Thyroid gland (tissue), 4 donors: ENCODE data around the gene SMPD1. TPM values are rescaled to one million over a fixed set of nuclear protein-coding genes. Genes with fewer than 3 reads are reported as not detected.
"Not testable (repeated sequence)": the region's sequence is repeated elsewhere in the genome, so short reads cannot be mapped to it uniquely, and the experiment has no call there.

Source experiments
- DNase-seq, 2 donors: peaks; one replicate each; pipeline ENCODE4 v3.0.0-alpha.2; 2019
- H3K27ac ChIP-seq, 3 donors: fragments of 200-600 bp; sonication (generic); 1 replicate in 2 of 3; 2 replicates in 1 of 3; pipeline ENCODE4 v1.5.1; 2016 to 2019; ENCODE audit warnings: mild to moderate bottlenecking in 1 of 3, moderate library complexity in 1 of 3
- H3K27me3 ChIP-seq: fragments of 200-600 bp; sonication (generic); one replicate; pipeline ENCODE4 v1.5.1; 2019
- H3K36me3 ChIP-seq, 2 donors: fragments of 200-600 bp; sonication (generic); one replicate each; pipeline ENCODE4 v1.5.1; 2016 to 2019
- H3K4me1 ChIP-seq, 2 donors: fragments of 200-600 bp; sonication (generic); one replicate each; pipeline ENCODE4 v1.5.1; 2017 to 2019
- H3K4me3 ChIP-seq, 3 donors: fragments of 200-600 bp; sonication (generic); replicated peaks in 1 of 3; 1 replicate in 2 of 3; 2 replicates in 1 of 3; pipeline ENCODE4 v1.5.1; 2016; ENCODE audit warnings: mild to moderate bottlenecking in 1 of 3
- H3K9me3 ChIP-seq: fragments of 200-600 bp; sonication (generic); one replicate; pipeline ENCODE4 v1.5.1; 2017
- POLR2A ChIP-seq, 2 donors: fragments of 450-650 bp; IDR thresholded peaks; one replicate each; pipeline ENCODE4 v1.6.1; 2017; ENCODE audit warnings: antibody characterized with exemption in 2 of 2, mild to moderate bottlenecking in 2 of 2, moderate library complexity in 1 of 2
- WGBS, 2 donors: methylation state at CpG; one replicate each; pipeline ENCODE4 v1.1.5; 2017; 5-methylcytosine and 5-hydroxymethylcytosine counted together
- intact Hi-C: fragments of 100-400 bp; cut with DNase I; formaldehyde crosslinking; loops from one replicate; pipeline ENCODE4 v1.15.1; 2023
- total RNA-seq, 4 donors: library from RNA; depleted of rRNA; stranded (reverse); fragments of >200 nt; gene quantifications; one replicate each; pipeline ENCODE4 v1.2.3, GENCODE V29; 2016
- TF ChIP-seq, protein P1 (sequence below), 6 experiments: fragments of 200-600 bp in 3 of 6; fragments of 450-650 bp in 3 of 6; sonication (generic) in 3 of 6; IDR thresholded peaks; one replicate each; pipeline ENCODE4 v1.5.1; 2016 to 2019; ENCODE audit warnings: antibody characterized with exemption in 6 of 6, mild to moderate bottlenecking in 2 of 6, inconsistent platforms in 1 of 6, moderate library complexity in 1 of 6

The SMPD1 gene
- total RNA-seq, 4 donors from 2014 or later, result 39.6 to 82.4 (median 57.6) TPM

DNA sequence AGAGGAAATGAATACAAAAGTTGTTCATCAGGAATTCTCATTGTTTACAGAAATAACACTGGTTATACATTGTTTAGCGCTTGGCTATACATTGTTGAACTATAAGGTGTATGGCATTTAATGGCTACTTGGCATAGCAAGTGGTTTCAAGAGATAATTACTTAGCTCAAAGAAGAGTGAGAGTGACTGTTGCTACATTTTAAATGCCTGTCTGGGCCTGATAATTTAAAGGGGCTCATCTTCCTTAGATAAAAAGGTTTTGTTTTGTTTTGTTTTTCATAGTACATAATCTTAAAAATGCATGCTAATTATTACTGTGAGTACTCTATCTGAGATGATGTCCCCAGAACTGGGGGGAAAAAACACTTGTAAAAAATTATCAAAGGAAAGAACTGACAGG is 1.5 kb upstream of the SMPD1 start:
- no peak for TF ChIP-seq POLR2A (IDR thresholded peaks at IDR 0.05)
- TF ChIP-seq, protein P1, sequence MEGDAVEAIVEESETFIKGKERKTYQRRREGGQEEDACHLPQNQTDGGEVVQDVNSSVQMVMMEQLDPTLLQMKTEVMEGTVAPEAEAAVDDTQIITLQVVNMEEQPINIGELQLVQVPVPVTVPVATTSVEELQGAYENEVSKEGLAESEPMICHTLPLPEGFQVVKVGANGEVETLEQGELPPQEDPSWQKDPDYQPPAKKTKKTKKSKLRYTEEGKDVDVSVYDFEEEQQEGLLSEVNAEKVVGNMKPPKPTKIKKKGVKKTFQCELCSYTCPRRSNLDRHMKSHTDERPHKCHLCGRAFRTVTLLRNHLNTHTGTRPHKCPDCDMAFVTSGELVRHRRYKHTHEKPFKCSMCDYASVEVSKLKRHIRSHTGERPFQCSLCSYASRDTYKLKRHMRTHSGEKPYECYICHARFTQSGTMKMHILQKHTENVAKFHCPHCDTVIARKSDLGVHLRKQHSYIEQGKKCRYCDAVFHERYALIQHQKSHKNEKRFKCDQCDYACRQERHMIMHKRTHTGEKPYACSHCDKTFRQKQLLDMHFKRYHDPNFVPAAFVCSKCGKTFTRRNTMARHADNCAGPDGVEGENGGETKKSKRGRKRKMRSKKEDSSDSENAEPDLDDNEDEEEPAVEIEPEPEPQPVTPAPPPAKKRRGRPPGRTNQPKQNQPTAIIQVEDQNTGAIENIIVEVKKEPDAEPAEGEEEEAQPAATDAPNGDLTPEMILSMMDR (IDR thresholded peaks at IDR 0.05), result no peak
- no peaks in the 10 kb centered on the region for H3K36me3 ChIP-seq
- WGBS, 2 donors, result 95 to 96% methylated on average over 1 of the region's 1 CpG
- no peak overlapping the region for H3K4me3 ChIP-seq
- H3K27me3 ChIP-seq, result no peaks in the 10 kb centered on the region
- H3K27ac ChIP-seq, result no peak overlapping the region
- H3K4me1 ChIP-seq, result peaks cover 8 to 12% of the 10 kb centered on the region in 2 donors
- intact Hi-C loops, result no loop called here
- H3K9me3 ChIP-seq, result no peaks in the 10 kb centered on the region
- no peak for DNase-seq

DNA sequence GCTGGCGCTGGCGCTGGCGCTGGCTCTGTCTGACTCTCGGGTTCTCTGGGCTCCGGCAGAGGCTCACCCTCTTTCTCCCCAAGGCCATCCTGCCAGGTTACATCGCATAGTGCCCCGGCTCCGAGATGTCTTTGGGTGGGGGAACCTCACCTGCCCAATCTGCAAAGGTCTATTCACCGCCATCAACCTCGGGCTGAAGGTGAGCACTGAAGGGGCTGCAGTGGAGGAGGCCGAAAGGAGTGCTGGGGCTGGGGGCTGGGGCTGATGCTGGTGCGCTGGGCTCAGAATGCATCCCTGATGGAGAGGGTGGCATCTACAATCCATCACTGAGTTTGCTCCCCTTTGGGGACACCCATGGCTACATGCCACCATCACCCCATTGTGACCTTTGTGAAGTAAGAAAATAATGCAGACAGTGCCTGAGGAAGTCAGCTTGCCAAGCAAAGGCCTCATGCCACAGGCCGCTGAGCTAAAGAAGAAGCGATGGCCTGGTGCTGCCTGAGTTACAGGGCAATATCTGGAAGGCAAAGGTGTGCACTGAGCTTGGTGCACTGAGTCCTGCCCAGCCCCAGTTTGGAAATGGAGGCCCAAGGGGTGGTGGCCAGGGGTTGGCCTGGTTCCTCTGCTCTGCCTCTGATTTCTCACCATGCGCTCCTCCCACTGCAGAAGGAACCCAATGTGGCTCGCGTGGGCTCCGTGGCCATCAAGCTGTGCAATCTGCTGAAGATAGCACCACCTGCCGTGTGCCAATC is 620 bp downstream of the SMPD1 start:
- Histone ChIP-seq H3K4me3 (peak overlapping the region; percentile 37 to 75 (median 67)), H3K36me3 (no peaks in the 10 kb centered on the region), H3K27ac (peak overlapping the region; percentile 76 to 89 (median 88)), H3K27me3 (no peaks in the 10 kb centered on the region), H3K4me1 (peaks cover 8 to 12% of the 10 kb centered on the region in 2 donors), H3K9me3 (no peaks in the 10 kb centered on the region)
- TF ChIP-seq, protein P1 (IDR thresholded peaks at IDR 0.05), result no peak
- TF ChIP-seq POLR2A (IDR thresholded peaks at IDR 0.05), result no peak
- 41 to 88% methylated on average over 6 to 14 of the region's 19 CpGs for WGBS, 2 donors
- intact Hi-C loops, result loop anchor here (10.0 kb wide), 1 partner anchor 104 kb away; the partner anchor contains the start of gene DNHD1
- peak in 1 of 2 donors; percentile 20 for DNase-seq

DNA sequence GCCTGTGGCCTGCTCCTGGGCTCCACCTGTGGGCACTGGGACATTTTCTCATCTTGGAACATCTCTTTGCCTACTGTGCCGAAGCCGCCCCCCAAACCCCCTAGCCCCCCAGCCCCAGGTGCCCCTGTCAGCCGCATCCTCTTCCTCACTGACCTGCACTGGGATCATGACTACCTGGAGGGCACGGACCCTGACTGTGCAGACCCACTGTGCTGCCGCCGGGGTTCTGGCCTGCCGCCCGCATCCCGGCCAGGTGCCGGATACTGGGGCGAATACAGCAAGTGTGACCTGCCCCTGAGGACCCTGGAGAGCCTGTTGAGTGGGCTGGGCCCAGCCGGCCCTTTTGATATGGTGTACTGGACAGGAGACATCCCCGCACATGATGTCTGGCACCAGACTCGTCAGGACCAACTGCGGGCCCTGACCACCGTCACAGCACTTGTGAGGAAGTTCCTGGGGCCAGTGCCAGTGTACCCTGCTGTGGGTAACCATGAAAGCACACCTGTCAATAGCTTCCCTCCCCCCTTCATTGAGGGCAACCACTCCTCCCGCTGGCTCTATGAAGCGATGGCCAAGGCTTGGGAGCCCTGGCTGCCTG is 1.4 kb downstream of the SMPD1 start:
- WGBS, 2 donors, result 89 to 99% methylated on average over 11 to 15 of the region's 18 CpGs
- no peak for DNase-seq
- H3K27me3 ChIP-seq, result no peaks in the 10 kb centered on the region
- intact Hi-C loops, result loop anchor here (10.0 kb wide), 1 partner anchor 103 kb away; the partner anchor contains the start of gene DNHD1
- peak overlapping the region in 1 of 3 donors; percentile 75 for H3K4me3 ChIP-seq
- peaks cover 8 to 12% of the 10 kb centered on the region in 2 donors for H3K4me1 ChIP-seq
- no peak for TF ChIP-seq POLR2A (IDR thresholded peaks at IDR 0.05)
- TF ChIP-seq, protein P1 (IDR thresholded peaks at IDR 0.05), result no peak
- no peaks in the 10 kb centered on the region for H3K36me3 ChIP-seq
- H3K9me3 ChIP-seq, result no peaks in the 10 kb centered on the region
- H3K27ac ChIP-seq, result no peak overlapping the region

DNA sequence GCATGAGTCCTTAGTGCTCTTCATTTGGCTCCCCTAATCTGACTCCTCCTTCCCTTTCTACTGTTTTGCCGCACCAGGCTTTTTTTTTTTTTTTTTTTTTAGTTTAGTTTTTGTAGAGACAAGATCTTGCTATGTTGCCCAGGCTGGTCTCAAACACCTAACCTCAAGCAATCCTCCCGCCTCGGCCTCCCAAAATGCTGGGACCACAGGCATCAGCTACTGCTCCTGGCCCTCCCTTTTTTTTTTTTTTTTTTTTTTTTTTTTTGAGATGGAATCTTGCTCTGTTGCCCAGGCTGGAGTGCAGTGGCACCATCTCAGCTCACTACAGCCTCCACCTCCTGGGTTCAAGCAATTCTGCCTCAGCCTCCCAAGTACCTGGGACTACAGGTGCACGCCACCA is 2.0 kb downstream of the SMPD1 start:
- not testable (repeated sequence) for H3K27ac ChIP-seq

DNA sequence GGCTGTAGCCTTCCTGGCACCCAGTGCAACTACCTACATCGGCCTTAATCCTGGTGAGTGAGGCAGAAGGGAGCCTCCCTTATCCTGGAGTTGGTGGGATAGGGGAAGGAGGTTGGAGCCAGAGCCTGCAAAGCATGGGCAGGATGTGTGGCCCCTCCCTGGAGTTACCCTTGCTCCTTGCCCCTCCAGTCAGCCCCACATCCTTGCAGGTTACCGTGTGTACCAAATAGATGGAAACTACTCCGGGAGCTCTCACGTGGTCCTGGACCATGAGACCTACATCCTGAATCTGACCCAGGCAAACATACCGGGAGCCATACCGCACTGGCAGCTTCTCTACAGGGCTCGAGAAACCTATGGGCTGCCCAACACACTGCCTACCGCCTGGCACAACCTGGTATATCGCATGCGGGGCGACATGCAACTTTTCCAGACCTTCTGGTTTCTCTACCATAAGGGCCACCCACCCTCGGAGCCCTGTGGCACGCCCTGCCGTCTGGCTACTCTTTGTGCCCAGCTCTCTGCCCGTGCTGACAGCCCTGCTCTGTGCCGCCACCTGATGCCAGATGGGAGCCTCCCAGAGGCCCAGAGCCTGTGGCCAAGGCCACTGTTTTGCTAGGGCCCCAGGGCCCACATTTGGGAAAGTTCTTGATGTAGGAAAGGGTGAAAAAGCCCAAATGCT is 3.9 kb downstream of the SMPD1 start:
- H3K27me3 ChIP-seq, result no peaks in the 10 kb centered on the region

More for the DNA sequence above, 2.0 kb downstream of the SMPD1 start:
- 96 to 97% methylated on average over 4 of the region's 4 CpGs for whole genome bisulfite sequencing, 2 donors
- DNase-seq, H3K4me3 ChIP-seq, H3K9me3 ChIP-seq, H3K36me3 ChIP-seq, H3K27me3 ChIP-seq: not testable (repeated sequence)
- intact Hi-C loops, result loop anchor here (10.0 kb wide), 1 partner anchor 103 kb away; the partner anchor contains the start of gene DNHD1
- peaks cover 8 to 12% of the 10 kb centered on the region in 2 donors for H3K4me1 ChIP-seq

More for the DNA sequence above, 3.9 kb downstream of the SMPD1 start:
- H3K4me1 ChIP-seq, result peaks cover 8 to 12% of the 10 kb centered on the region in 2 donors
- intact Hi-C loops, result loop anchor here (10.0 kb wide), 1 partner anchor 101 kb away; the partner anchor contains the start of gene DNHD1
- H3K27ac ChIP-seq, result no peak overlapping the region
- DNase-seq, result no peak
- no peak for TF ChIP-seq POLR2A (IDR thresholded peaks at IDR 0.05)
- TF ChIP-seq, protein P1 (IDR thresholded peaks at IDR 0.05), result no peak
- no peak overlapping the region for H3K4me3 ChIP-seq
- WGBS, 2 donors, result 93 to 95% methylated on average over 11 to 14 of the region's 16 CpGs
- H3K36me3 ChIP-seq, result peaks cover 0 to 3% of the 10 kb centered on the region in 2 donors
- H3K9me3 ChIP-seq, result no peaks in the 10 kb centered on the region
